GM21367 (cell line): Measurements from ENCODE around the gene CASQ1.

Experiments
- ATAC-seq: cut with Tn5 transposase; IDR thresholded peaks from one replicate; pipeline ENCODE4 v1.9.1; 2021; ENCODE audit not compliant: unreplicated experiment

The CASQ1 gene

GRCh38 chr1:160168016-160168415, 22.4 kb upstream of the CASQ1 start:
- ATAC-seq, result no peak

- no peak for ATAC-seq
Measured at GRCh38 chr1:160168609-160169369, 21.6 kb upstream of the CASQ1 start.

- ATAC-seq, result peak; percentile 61
Measured at GRCh38 chr1:160169553-160170399, 20.6 kb upstream of the CASQ1 start.

GRCh38 chr1:160171354-160171753, 19.0 kb upstream of the CASQ1 start:
- ATAC-seq, result no peak

- no peak for ATAC-seq
Measured at GRCh38 chr1:160171980-160172379, 18.4 kb upstream of the CASQ1 start.

GRCh38 chr1:160177231-160177630, 13.1 kb upstream of the CASQ1 start:
- no peak for ATAC-seq

- ATAC-seq, result no peak
Measured at GRCh38 chr1:160177667-160178066, 12.7 kb upstream of the CASQ1 start.

- ATAC-seq, result no peak
Measured at GRCh38 chr1:160178731-160179130, 11.6 kb upstream of the CASQ1 start.

- ATAC-seq, result no peak
Measured at GRCh38 chr1:160179336-160179735, 11.0 kb upstream of the CASQ1 start.

GRCh38 chr1:160186246-160186645, 4.1 kb upstream of the CASQ1 start:
- ATAC-seq, result no peak

GRCh38 chr1:160186729-160187128, 3.6 kb upstream of the CASQ1 start:
- ATAC-seq, result no peak

- ATAC-seq, result no peak
Measured at GRCh38 chr1:160187407-160187806, 3.0 kb upstream of the CASQ1 start.

- ATAC-seq, result no peak
Measured at GRCh38 chr1:160188341-160188740, 2.0 kb upstream of the CASQ1 start.

GRCh38 chr1:160191756-160192155, 1.4 kb downstream of the CASQ1 start:
- ATAC-seq, result no peak

GRCh38 chr1:160192234-160192633, 1.9 kb downstream of the CASQ1 start:
- ATAC-seq, result no peak

GRCh38 chr1:160193091-160193819, 2.9 kb downstream of the CASQ1 start:
- no peak for ATAC-seq

GRCh38 chr1:160193832-160194736, 3.7 kb downstream of the CASQ1 start:
- ATAC-seq, result no peak

- ATAC-seq, result no peak
Measured at GRCh38 chr1:160194737-160195059, 4.3 kb downstream of the CASQ1 start.

- no peak for ATAC-seq
Measured at GRCh38 chr1:160196143-160196542, 5.8 kb downstream of the CASQ1 start.

GRCh38 chr1:160197231-160197630, 6.9 kb downstream of the CASQ1 start:
- ATAC-seq, result no peak

- ATAC-seq, result no peak
Measured at GRCh38 chr1:160200786-160201185, 10.4 kb downstream of the CASQ1 start.
